AG10803 (cell line): ENCODE measurements around the gene AARS2.

Source experiments
- DNase-seq: peaks from one replicate; pipeline ENCODE4 v3.0.0; 2010; ENCODE audit warnings: low read depth
- H3K4me3 ChIP-seq: 2 replicates; pipeline ENCODE4 v1.5.1; 2011; ENCODE audit warnings: mild to moderate bottlenecking, low read length, control low read depth
- CTCF ChIP-seq: conservative IDR thresholded peaks from 2 replicates; pipeline ENCODE4 v1.5.1; 2011; ENCODE audit warnings: mild to moderate bottlenecking, low read length, control low read depth, inconsistent platforms

AARS2 gene

GRCh38 chr6:44305200-44305725, 7.9 kb downstream of the AARS2 start:
- DNase-seq: no peak
- TF ChIP-seq CTCF: no peak
- no peak overlapping the region for H3K4me3 ChIP-seq

GRCh38 chr6:44304282-44305199, 8.6 kb downstream of the AARS2 start:
- H3K4me3 ChIP-seq: no peak overlapping the region
- TF ChIP-seq CTCF: peak; percentile 72
- peak; percentile 45 for DNase-seq

GRCh38 chr6:44303842-44304241, 9.3 kb downstream of the AARS2 start:
- H3K4me3 ChIP-seq: no peak overlapping the region
- TF ChIP-seq CTCF: no peak
- DNase-seq: no peak

GRCh38 chr6:44302856-44303255, 10.3 kb downstream of the AARS2 start:
- TF ChIP-seq CTCF: no peak
- H3K4me3 ChIP-seq: no peak overlapping the region

GRCh38 chr6:44301782-44302564, 11.2 kb downstream of the AARS2 start:
- TF ChIP-seq CTCF: no peak
- no peak for DNase-seq
- no peak overlapping the region for H3K4me3 ChIP-seq

More at GRCh38 chr6:44302856-44303255, 10.3 kb downstream of the AARS2 start:
- DNase-seq: no peak

GRCh38 chr6:44301106-44301505, 12.0 kb downstream of the AARS2 start:
- DNase-seq: no peak
- no peak for TF ChIP-seq CTCF
- H3K4me3 ChIP-seq: no peak overlapping the region
